Right atrium auricular region (tissue), 2 donors: Measurements from ENCODE around the gene ACTN3. TPM values are rescaled to one million over a fixed set of nuclear protein-coding genes. Genes with fewer than 3 reads are reported as not detected.

ENCODE experiments used
- DNase-seq: peaks from one replicate; pipeline ENCODE4 v3.0.0-alpha.2; 2019; ENCODE audit warnings: low spot score
- H3K27ac ChIP-seq, 2 donors: fragments of 200-600 bp; sonication (generic); 1 replicate in 1 of 2; 2 replicates in 1 of 2; pipeline ENCODE4 v1.5.1; 2016 to 2019
- H3K27me3 ChIP-seq, 2 donors: fragments of 200-600 bp; sonication (generic); one replicate each; pipeline versions ENCODE4 v1.5.1 to v1.6.0; 2017 to 2019
- H3K36me3 ChIP-seq: fragments of 200-600 bp; sonication (generic); one replicate; pipeline ENCODE4 v1.5.1; 2016
- H3K4me1 ChIP-seq, 2 donors: fragments of 200-600 bp; sonication (generic); one replicate each; pipeline versions ENCODE4 v1.5.1 to v1.6.0; 2017 to 2019
- H3K4me3 ChIP-seq, 2 donors: fragments of 200-600 bp; sonication (generic); 1 replicate in 1 of 2; 2 replicates in 1 of 2; pipeline ENCODE4 v1.5.1; 2017 to 2019; ENCODE audit warnings: mild to moderate bottlenecking in 1 of 2, moderate library complexity in 1 of 2
- H3K9me3 ChIP-seq, 2 donors: fragments of 200-600 bp; sonication (generic); one replicate each; pipeline ENCODE4 v1.5.1; 2019
- total RNA-seq, 2 donors: library from RNA; depleted of rRNA; stranded (reverse); fragments of >200 nt; gene quantifications; one replicate each; pipeline ENCODE4 v1.1.0, GENCODE V29; 2016
- TF ChIP-seq, protein P1 (sequence below), 2 donors: fragments of 200-600 bp; sonication (generic); IDR thresholded peaks; one replicate each; pipeline ENCODE4 v1.5.1; 2019; ENCODE audit warnings: antibody characterized with exemption in 2 of 2

Gene ACTN3
- total RNA-seq, 2 donors from 2014 or later: not detected

GRCh38 chr11:66559142-66559865 lies 12.6 kb downstream of the ACTN3 start:
- H3K4me1 ChIP-seq: peaks cover 0 to 9% of the 10 kb centered on the region in 2 donors
- peak overlapping the region in 1 of 2 donors; percentile 21 for H3K4me3 ChIP-seq

GRCh38 chr11:66559866-66560676 lies 13.4 kb downstream of the ACTN3 start:
- no peaks in the 10 kb centered on the region for H3K9me3 ChIP-seq
- H3K27ac ChIP-seq: no peak overlapping the region
- H3K36me3 ChIP-seq: peaks cover 4% of the 10 kb centered on the region
- H3K27me3 ChIP-seq: no peaks in the 10 kb centered on the region
- TF ChIP-seq, protein P1, sequence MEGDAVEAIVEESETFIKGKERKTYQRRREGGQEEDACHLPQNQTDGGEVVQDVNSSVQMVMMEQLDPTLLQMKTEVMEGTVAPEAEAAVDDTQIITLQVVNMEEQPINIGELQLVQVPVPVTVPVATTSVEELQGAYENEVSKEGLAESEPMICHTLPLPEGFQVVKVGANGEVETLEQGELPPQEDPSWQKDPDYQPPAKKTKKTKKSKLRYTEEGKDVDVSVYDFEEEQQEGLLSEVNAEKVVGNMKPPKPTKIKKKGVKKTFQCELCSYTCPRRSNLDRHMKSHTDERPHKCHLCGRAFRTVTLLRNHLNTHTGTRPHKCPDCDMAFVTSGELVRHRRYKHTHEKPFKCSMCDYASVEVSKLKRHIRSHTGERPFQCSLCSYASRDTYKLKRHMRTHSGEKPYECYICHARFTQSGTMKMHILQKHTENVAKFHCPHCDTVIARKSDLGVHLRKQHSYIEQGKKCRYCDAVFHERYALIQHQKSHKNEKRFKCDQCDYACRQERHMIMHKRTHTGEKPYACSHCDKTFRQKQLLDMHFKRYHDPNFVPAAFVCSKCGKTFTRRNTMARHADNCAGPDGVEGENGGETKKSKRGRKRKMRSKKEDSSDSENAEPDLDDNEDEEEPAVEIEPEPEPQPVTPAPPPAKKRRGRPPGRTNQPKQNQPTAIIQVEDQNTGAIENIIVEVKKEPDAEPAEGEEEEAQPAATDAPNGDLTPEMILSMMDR (IDR thresholded peaks at IDR 0.05): no peak
- no peak for DNase-seq
- no peak overlapping the region for H3K4me3 ChIP-seq
- peaks cover 0 to 9% of the 10 kb centered on the region in 2 donors for H3K4me1 ChIP-seq

More at GRCh38 chr11:66559142-66559865, 12.6 kb downstream of the ACTN3 start:
- TF ChIP-seq, protein P1 (IDR thresholded peaks at IDR 0.05): no peak
- DNase-seq: no peak
- no peaks in the 10 kb centered on the region for H3K9me3 ChIP-seq
- no peak overlapping the region for H3K27ac ChIP-seq
- H3K36me3 ChIP-seq: peaks cover 4% of the 10 kb centered on the region
- H3K27me3 ChIP-seq: no peaks in the 10 kb centered on the region

DNA sequence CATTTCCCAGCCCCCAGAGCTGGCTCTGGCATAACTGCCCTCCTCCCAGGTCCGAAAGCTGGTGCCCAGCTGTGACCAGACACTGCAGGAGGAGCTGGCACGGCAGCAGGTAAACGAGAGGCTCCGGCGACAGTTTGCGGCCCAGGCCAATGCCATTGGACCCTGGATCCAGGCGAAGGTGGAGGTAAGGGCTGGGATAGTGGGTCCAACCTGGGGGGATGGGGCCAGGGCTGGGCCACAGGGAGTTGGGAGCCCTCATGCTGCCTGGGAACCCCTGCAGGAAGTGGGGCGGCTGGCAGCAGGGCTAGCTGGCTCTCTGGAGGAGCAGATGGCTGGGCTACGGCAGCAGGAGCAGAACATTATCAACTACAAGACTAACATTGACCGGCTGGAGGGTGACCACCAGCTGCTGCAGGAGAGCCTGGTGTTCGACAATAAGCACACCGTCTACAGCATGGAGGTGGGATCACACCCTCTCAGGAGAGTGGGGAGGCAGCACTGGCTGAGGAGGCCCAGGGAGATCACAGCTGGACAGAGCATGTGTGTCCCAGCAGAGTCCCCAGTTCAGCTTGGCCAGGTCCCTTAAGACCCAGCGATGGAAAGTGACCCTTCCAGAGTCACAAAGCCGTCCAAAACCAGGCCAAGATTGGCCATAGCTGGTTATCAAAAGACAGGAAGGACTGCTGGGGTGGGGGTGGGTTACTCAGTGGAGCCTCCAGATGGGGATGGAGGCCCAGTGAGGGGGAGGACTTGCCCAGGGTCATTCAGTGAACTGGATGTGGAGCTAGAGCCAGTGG lies 14.7 kb downstream of the ACTN3 start:
- no peak overlapping the region for H3K4me3 ChIP-seq
- H3K27ac ChIP-seq: no peak overlapping the region
- H3K27me3 ChIP-seq: no peaks in the 10 kb centered on the region
- no peak for DNase-seq
- TF ChIP-seq, protein P1 (IDR thresholded peaks at IDR 0.05): no peak
- H3K4me1 ChIP-seq: peaks cover 0 to 9% of the 10 kb centered on the region in 2 donors
- no peaks in the 10 kb centered on the region for H3K9me3 ChIP-seq
- peaks cover 9% of the 10 kb centered on the region for H3K36me3 ChIP-seq

- Histone ChIP-seq H3K9me3 (no peaks in the 10 kb centered on the region), H3K4me3 (no peak overlapping the region), H3K27me3 (no peaks in the 10 kb centered on the region), H3K4me1 (peaks cover 0 to 9% of the 10 kb centered on the region in 2 donors), H3K36me3 (peaks cover 9% of the 10 kb centered on the region), H3K27ac (no peak overlapping the region)
- DNase-seq: no peak
- TF ChIP-seq, protein P1 (IDR thresholded peaks at IDR 0.05): no peak
Observed at GRCh38 chr11:66561975-66562248, 15.2 kb downstream of the ACTN3 start.

DNA sequence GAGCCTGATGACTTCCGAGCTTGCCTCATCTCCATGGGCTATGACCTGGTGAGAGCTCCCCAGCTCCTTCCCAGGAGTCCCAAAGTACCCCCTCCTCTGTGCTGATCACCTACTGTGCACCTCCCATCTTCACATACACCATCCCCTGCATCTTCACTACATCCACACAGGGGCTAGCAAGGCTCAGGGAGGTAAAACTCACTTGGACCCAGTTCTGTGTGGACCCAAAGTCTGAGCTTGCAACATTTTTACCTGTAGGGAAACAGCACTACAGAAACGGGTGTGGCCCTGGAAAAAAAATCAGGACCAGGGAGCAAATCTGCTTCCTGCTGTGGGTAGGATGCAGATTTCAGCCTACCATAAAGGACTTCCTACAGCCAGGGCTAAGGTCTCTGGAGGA lies 15.6 kb downstream of the ACTN3 start:
- Histone ChIP-seq H3K27ac (no peak overlapping the region), H3K4me3 (no peak overlapping the region), H3K9me3 (no peaks in the 10 kb centered on the region), H3K4me1 (peaks cover 0 to 10% of the 10 kb centered on the region in 2 donors), H3K36me3 (peaks cover 9% of the 10 kb centered on the region), H3K27me3 (no peaks in the 10 kb centered on the region)
- TF ChIP-seq, protein P1 (IDR thresholded peaks at IDR 0.05): no peak
- DNase-seq: no peak
